DMS53 (cell line): ENCODE measurements around the gene CDR2L.
"Not testable (repeated sequence)": the region's sequence is repeated elsewhere in the genome, so short reads cannot be mapped to it uniquely, and the experiment has no call there.

Experiments used
- DNase-seq: peaks from one replicate; lab custom pipeline; 2025; lab: John Stamatoyannopoulos, UW

The CDR2L gene

DNA sequence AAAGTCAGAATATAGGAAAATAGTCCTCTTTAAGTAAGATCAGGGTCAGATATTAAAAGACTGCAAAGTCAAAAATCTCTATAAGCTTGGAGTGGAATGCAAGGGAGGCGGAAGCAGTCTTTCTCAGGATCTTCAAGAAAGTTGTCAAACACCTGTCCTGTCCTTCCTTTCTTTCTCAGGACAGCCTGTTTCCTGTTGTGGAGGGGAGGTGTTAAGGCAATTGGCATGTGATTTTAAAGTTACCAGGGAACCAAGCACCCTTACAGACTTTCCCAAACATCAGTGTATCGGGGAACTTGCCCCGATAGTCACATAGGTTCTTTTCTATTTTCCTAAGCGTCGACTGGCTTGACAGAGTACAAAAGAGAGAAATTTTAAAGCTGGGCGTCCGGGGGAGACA is 57.3 kb downstream of the CDR2L start:
- DNase-seq = no peak

DNA sequence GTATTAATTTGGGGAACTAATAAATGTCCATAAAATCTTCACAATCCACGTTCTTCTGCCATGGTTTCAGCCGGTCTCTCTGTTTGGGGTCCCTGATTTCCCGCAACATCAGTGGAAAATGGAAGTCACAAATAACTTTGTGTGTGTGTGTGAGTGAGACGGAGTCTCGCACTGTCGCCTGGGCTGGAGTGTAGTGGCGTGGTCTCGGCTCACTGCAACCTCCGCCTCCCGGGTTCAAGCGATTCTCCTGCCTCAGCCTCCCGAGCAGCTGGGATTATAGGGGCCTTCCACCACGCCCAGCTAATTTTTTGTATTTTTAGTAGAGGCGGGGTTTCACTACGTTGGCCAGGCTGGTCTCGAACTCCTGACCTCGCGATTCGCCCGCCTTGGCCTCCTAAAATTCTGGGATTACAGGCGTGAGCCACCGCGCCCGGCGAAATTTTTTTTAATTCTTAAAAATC is 58.5 kb downstream of the CDR2L start:
- not testable (repeated sequence) for DNase-seq

DNA sequence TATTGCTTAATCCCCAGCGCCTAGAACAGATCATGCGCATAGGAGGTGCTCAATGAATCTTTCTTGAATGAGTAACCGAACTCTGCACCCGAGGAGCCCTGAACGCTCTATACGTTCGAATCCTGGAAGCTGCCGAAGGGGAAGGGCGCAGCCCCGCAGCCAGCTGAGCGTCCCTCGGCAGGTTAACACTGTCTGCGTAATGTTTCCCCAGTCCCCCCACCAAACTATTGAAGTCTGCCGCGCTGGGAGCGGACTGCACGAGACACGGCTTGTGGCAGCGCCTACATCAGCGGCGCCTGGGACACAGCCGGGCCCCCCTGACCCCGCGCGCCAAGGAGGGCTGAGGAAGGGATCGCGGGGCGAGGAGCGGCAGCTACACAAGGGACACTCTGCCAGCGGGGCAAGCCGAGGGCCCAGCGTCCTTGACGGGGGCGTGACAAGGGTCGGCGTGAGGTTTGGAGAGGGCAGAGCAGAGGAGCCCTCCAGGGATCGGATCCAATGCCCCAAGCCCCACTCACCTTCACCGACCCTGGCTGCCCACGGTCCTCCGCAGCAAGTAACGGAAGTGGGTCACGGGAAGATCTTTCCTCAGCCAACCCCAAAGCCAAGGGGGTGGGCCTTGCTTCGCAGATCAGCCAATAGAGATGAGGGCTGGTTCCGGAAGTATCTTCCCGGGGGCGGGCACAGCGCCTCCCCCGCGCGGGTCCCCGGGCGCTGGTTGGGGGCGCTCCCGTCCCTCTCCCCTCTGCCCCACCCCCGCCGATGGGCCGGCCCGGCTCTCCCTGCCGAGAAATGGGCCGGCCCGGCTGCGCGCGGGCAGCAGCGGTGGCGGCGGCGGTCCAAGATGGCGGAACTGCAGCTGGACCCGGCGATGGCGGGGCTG is 59.2 kb downstream of the CDR2L start, which contains the start of the genes ATP5PD and KCTD2:
ATP5PD (minus strand) TSS at position 563 of the 883 bp plus-strand sequence. CDS start 4,319 bp downstream, outside the sequence.
KCTD2 (plus strand) TSS at position 819 of the 883 bp plus-strand sequence; CDS start at position 845, 26 bp downstream.
- peak; percentile 98 for DNase-seq

DNA sequence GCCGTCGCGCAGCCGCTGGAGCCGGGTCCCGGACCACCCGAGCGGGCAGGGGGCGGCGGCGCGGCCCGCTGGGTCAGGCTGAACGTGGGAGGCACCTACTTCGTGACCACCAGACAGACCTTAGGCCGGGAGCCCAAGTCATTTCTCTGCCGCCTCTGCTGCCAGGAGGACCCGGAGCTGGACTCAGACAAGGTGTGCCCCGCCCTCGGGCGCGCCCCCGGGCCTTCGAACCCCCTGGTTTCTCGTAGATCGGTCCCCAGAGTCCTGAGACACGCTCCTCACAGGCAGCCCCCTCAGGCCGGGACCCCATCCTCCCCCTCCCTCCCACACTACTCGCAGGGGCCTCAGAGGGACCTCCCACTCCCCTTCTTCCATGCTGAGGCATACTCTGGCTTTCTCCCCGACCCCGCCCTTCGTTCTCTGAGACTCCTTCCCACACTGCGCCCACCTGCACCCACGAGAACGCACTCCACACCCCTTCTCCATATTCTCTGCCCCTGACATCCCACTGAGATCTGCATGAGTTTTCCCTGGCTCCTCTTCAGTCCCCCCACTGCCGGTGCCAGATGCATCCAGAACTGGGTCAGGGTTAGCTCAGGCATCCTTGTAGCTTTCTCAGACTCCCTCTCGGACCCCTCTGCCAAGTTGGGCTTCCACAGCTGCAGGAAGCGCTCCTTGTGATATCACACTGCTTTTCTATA is 60.1 kb downstream of the CDR2L start:
- DNase-seq = peak; percentile 53

DNA sequence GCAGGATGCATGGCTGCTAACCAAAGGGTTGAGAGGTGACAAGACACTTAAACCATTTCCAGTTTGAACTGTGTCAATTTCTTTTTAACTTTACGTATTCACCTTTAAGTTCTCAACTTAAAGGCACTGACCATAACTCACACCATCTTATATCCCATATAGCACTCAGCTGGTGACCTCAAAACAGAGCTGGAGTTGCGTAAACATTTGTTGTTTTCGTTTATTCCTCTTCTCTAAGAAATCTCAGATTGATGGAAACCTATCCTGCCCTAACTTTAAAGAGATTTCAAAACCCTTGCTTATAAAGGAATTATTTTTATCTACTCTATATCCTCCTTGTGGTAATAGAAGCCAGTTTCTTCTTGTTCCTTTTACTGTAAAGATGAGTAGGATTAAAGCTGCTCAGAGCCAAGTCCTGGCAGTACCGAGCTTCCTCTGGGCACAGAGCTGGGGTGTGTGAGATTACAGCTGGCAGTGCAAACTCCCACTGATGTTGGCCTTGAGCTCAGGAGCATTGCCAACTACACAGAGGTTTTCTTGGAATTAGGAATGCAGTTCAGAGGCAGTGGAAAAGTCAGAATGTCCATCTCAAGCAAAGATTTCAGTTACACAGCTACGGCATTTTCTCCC is 60.9 kb downstream of the CDR2L start:
- DNase-seq = no peak

DNA sequence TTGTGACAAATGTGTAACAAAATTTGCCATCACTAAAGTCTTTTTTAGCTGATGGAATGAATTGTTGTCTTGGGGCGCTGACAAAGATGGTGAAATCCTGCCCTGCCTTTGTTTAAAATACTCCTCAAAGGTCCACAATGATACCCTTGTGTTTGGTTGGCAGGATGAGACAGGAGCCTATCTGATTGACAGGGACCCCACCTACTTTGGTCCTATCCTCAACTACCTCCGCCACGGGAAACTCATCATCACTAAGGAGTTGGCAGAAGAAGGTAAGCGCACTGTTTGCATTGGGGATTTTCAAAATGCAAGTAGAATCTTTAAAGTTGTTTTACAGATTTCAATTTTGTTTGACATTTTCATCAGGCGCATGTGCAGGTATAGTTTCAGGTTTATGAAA is 61.6 kb downstream of the CDR2L start:
- no peak for DNase-seq

DNA sequence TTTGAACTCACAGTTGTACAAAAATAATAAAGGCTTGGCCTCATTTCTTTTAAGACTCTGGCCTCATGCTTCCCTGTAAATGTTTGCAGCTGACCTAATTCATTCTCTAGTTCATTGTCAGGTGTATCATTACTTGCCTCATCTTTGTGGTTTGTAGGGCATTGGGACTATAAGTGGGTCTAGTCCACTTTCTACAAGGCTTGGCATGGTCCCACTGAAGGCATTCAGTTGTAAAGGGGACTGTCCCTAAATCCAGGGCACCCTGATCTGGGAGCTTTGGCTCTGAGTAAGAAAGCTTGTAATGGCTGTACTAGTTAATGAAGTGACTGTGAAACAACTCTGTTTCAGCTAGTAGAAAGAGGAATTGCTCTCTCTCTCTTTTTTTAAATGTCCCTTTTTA is 62.3 kb downstream of the CDR2L start:
- DNase-seq = no peak

DNA sequence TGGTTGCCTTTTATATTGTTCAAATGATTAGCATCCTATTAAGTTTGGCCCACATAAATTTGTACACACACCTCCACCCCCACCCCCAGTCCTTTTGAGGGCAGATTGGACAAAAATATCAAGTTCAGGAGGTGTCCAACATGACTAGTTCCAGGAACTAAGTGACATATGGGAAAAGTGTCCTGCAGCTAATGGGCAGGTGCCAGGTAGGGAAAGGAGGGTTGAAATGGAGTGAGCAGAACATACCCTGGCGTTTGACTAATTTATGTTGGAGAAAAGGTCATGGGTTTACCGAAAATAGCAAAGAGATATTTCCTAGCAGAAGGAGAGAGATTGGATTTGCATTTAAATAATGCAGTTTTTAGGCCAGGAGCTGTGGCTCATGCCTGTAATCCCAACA is 64.5 kb downstream of the CDR2L start:
- no peak for DNase-seq
